SK-N-SH treated with all-trans-retinoic acid at 6 μM for 48 hours (cell line): ENCODE results near the gene SMARCA2.

Experiments used
- ARNTL ChIP-seq: fragments of 450-650 bp; formaldehyde crosslinking; IDR thresholded peaks from 2 replicates; pipeline ENCODE4 v1.5.0; 2020; ENCODE audit warnings: low read depth, mild to moderate bottlenecking, moderate library complexity, borderline replicate concordance
- BACH2 ChIP-seq: fragments of 250-450 bp; sonication (Bioruptor Pico); IDR thresholded peaks from 2 replicates; pipeline ENCODE4 v1.9.0; 2021; ENCODE audit warnings: mild to moderate bottlenecking, borderline replicate concordance
- CREB5 ChIP-seq: fragments of 250-450 bp; sonication (Bioruptor Pico); IDR thresholded peaks from 2 replicates; pipeline ENCODE4 v1.5.1; 2020; ENCODE audit warnings: low read depth, mild to moderate bottlenecking, moderate library complexity
- ISL1 ChIP-seq: fragments of 250-450 bp; sonication (Bioruptor Pico); IDR thresholded peaks from 2 replicates; pipeline ENCODE4 v2.1.2; 2022; ENCODE audit warnings: mild to moderate bottlenecking, moderate library complexity
- PATZ1 ChIP-seq: fragments of 250-450 bp; sonication (Bioruptor Pico); IDR thresholded peaks from 2 replicates; pipeline ENCODE4 v1.8.0; 2020; ENCODE audit warnings: mild to moderate bottlenecking, moderate library complexity, borderline replicate concordance
- POU6F1 ChIP-seq: fragments of 250-450 bp; sonication (Bioruptor Pico); IDR thresholded peaks from 2 replicates; pipeline ENCODE4 v1.8.0; 2021; ENCODE audit warnings: low read depth, mild to moderate bottlenecking, moderate library complexity, borderline replicate concordance
- RARB ChIP-seq: fragments of 250-450 bp; sonication (Bioruptor Pico); IDR thresholded peaks from 2 replicates; pipeline ENCODE4 v1.8.0; 2021; ENCODE audit warnings: mild to moderate bottlenecking, moderate library complexity
- SNAI2 ChIP-seq: fragments of 250-450 bp; sonication (Bioruptor Pico); IDR thresholded peaks from 2 replicates; pipeline ENCODE4 v1.5.0; 2020; ENCODE audit warnings: mild to moderate bottlenecking, moderate library complexity
- TCF4 ChIP-seq: fragments of 250-450 bp; sonication (Bioruptor Pico); IDR thresholded peaks from 2 replicates; pipeline ENCODE4 v1.8.0; 2021; ENCODE audit warnings: mild to moderate bottlenecking, moderate library complexity, borderline replicate concordance
- TOX ChIP-seq: fragments of 250-450 bp; sonication (Bioruptor Pico); IDR thresholded peaks from 2 replicates; pipeline ENCODE4 v1.8.0; 2021; ENCODE audit warnings: mild to moderate bottlenecking, moderate library complexity, borderline replicate concordance
- ZFP3 ChIP-seq: fragments of 250-450 bp; sonication (Bioruptor Pico); IDR thresholded peaks from 2 replicates; pipeline ENCODE4 v1.5.0; 2020; ENCODE audit warnings: mild to moderate bottlenecking, moderate library complexity
- ZNF565 ChIP-seq: fragments of 450-650 bp; formaldehyde crosslinking; conservative IDR thresholded peaks from 2 replicates; pipeline ENCODE4 v1.5.0; 2020; ENCODE audit warnings: low read depth, mild to moderate bottlenecking, moderate library complexity
- ZNF70 ChIP-seq: fragments of 450-650 bp; formaldehyde crosslinking; IDR thresholded peaks from 2 replicates; pipeline ENCODE4 v1.5.0; 2020; ENCODE audit warnings: mild to moderate bottlenecking, moderate library complexity
- ZNF8 ChIP-seq: fragments of 450-650 bp; formaldehyde crosslinking; IDR thresholded peaks from 2 replicates; pipeline ENCODE4 v1.5.0; 2020; ENCODE audit warnings: mild to moderate bottlenecking, moderate library complexity

- no peak for TF ChIP-seq POU6F1 (CRISPR knock-in tag)
- no peak for TF ChIP-seq ZNF565
- no peak for TF ChIP-seq ZNF70
- no peak for TF ChIP-seq PATZ1 (CRISPR knock-in tag)
- no peak for TF ChIP-seq SNAI2 (CRISPR knock-in tag)
- TF ChIP-seq ARNTL (CRISPR knock-in tag): no peak
- no peak for TF ChIP-seq ZNF8 (CRISPR knock-in tag)
- no peak for TF ChIP-seq ZFP3 (CRISPR knock-in tag)
- no peak for TF ChIP-seq CREB5
- TF ChIP-seq TCF4 (CRISPR knock-in tag): no peak
- TF ChIP-seq TOX (CRISPR knock-in tag): no peak
- no peak for TF ChIP-seq ISL1 (CRISPR knock-in tag)
- TF ChIP-seq RARB (CRISPR knock-in tag): no peak
- no peak for TF ChIP-seq BACH2
Observed at GRCh38 chr9:1979741-1980367, 35.3 kb upstream of the SMARCA2 start.
